Smooth muscle cell (in vitro differentiated cells): ENCODE results near the gene DGKD. TPM values are rescaled to one million over a fixed set of nuclear protein-coding genes. Genes with fewer than 3 reads are reported as not detected.

ENCODE experiments used
- DNase-seq: peaks from one replicate; lab custom pipeline; 2025; ENCODE audit not compliant: unreplicated experiment; lab: John Stamatoyannopoulos, UW
- H2AFZ ChIP-seq: fragments of 200-600 bp; sonication (generic); 2 replicates; pipeline ENCODE4 v1.6.0; 2016; ENCODE audit warnings: antibody characterized with exemption, low read depth, mild to moderate bottlenecking
- H3F3A ChIP-seq: fragments of 200-600 bp; sonication (generic); 2 replicates; pipeline ENCODE4 v1.6.0; 2017; ENCODE audit warnings: antibody characterized with exemption, low read depth
- H3K27ac ChIP-seq: fragments of 200-600 bp; sonication (generic); 2 replicates; pipeline ENCODE4 v1.5.1; 2016; ENCODE audit warnings: low read depth, mild to moderate bottlenecking
- H3K27me3 ChIP-seq: fragments of 200-600 bp; sonication (generic); 2 replicates; pipeline ENCODE4 v1.6.1; 2016; ENCODE audit warnings: low read depth, mild to moderate bottlenecking
- H3K36me3 ChIP-seq: fragments of 200-600 bp; sonication (generic); 2 replicates; pipeline ENCODE4 v1.5.1; 2016; ENCODE audit warnings: low read depth
- H3K4me1 ChIP-seq: fragments of 200-600 bp; sonication (generic); 2 replicates; pipeline ENCODE4 v1.5.1; 2016; ENCODE audit warnings: low read depth
- H3K4me2 ChIP-seq: fragments of 200-600 bp; sonication (generic); 2 replicates; pipeline ENCODE4 v1.6.0; 2016; ENCODE audit warnings: mild to moderate bottlenecking
- H3K4me3 ChIP-seq: fragments of 200-600 bp; sonication (generic); 2 replicates; pipeline ENCODE4 v1.5.1; 2016; ENCODE audit warnings: mild to moderate bottlenecking
- H3K79me2 ChIP-seq: fragments of 200-600 bp; sonication (generic); 2 replicates; pipeline ENCODE4 v1.6.0; 2016; ENCODE audit warnings: low read depth, mild to moderate bottlenecking
- H3K9ac ChIP-seq: fragments of 200-600 bp; sonication (generic); 2 replicates; pipeline ENCODE4 v1.6.0; 2016; ENCODE audit warnings: low read depth
- H3K9me3 ChIP-seq: fragments of 200-600 bp; sonication (generic); replicated peaks from 2 replicates; pipeline ENCODE4 v1.5.1; 2016; ENCODE audit warnings: low read depth
- H4K20me1 ChIP-seq: fragments of 200-600 bp; sonication (generic); 2 replicates; pipeline ENCODE4 v1.6.0; 2016; ENCODE audit warnings: low read depth
- CTCF ChIP-seq: fragments of 200-600 bp; sonication (generic); IDR thresholded peaks from 2 replicates; pipeline ENCODE4 v1.5.1; 2017; ENCODE audit warnings: borderline replicate concordance, mild to moderate bottlenecking, antibody characterized with exemption; ENCODE audit not compliant: insufficient read depth, poor library complexity, severe bottlenecking
- WGBS: methylation state at CpG from one replicate; pipeline ENCODE4 v1.1.7; 2016; ENCODE audit warnings: low lambda C conversion rate; 5-methylcytosine and 5-hydroxymethylcytosine counted together
- polyA plus RNA-seq: library from polyadenylated mRNA; unstranded; fragments of >200 nt; fragmentation: Nextera tagmentation; extraction: Ambion mirVana; gene quantifications from 2 replicates; pipeline ENCODE4 v1.2.1, GENCODE V29; 2016
- total RNA-seq: library from RNA; depleted of rRNA; stranded (reverse); fragments of >200 nt; gene quantifications from 2 replicates; pipeline ENCODE4 v1.2.3, GENCODE V29; 2014

The DGKD gene
- total and polyA plus RNA-seq, 2 experiments from 2014 or later, result 12.2 to 14.2 TPM

- H4K20me1 ChIP-seq, result peaks cover 30% of the 10 kb centered on the region
- WGBS, result 3% methylated on average over 41 of the region's 77 CpGs
- H3K79me2 ChIP-seq, result peaks cover 17% of the 10 kb centered on the region
- H3K4me3 ChIP-seq, result peak overlapping the region; percentile 65
- H2AFZ ChIP-seq, result no peak overlapping the region
- no peaks in the 10 kb centered on the region for H3K36me3 ChIP-seq
- H3K4me2 ChIP-seq, result peak overlapping the region; percentile 93
- TF ChIP-seq CTCF, result no peak
- no peak overlapping the region for H3K27ac ChIP-seq
- H3K9me3 ChIP-seq, result no peaks in the 10 kb centered on the region
- H3K4me1 ChIP-seq, result peaks cover 29% of the 10 kb centered on the region
- H3K27me3 ChIP-seq, result no peaks in the 10 kb centered on the region
- H3K9ac ChIP-seq, result no peak overlapping the region
- DNase-seq, result no peak
- H3F3A ChIP-seq, result peaks cover 23% of the 10 kb centered on the region
Observed at GRCh38 chr2:233354500-233354924, 218 bp downstream of the DGKD start.

- DNase-seq, result no peak
- H3K79me2 ChIP-seq, result peaks cover 17% of the 10 kb centered on the region
- no peak for TF ChIP-seq CTCF
Observed at GRCh38 chr2:233354971-233355574, 779 bp downstream of the DGKD start.

GRCh38 chr2:233355916-233356315 is 1.6 kb downstream of the DGKD start:
- H3K4me1 ChIP-seq, result peaks cover 27% of the 10 kb centered on the region
- H3K79me2 ChIP-seq, result peaks cover 17% of the 10 kb centered on the region
- no peak for DNase-seq
- H3F3A ChIP-seq, result peaks cover 29% of the 10 kb centered on the region
- H2AFZ ChIP-seq, result no peak overlapping the region
- H3K36me3 ChIP-seq, result no peaks in the 10 kb centered on the region
- peaks cover 31% of the 10 kb centered on the region for H4K20me1 ChIP-seq
- H3K4me3 ChIP-seq, result peak overlapping the region; percentile 65
- WGBS, result 86% methylated on average over 10 of the region's 10 CpGs
- no peaks in the 10 kb centered on the region for H3K27me3 ChIP-seq
- H3K4me2 ChIP-seq, result peak overlapping the region; percentile 93
- H3K9ac ChIP-seq, result no peak overlapping the region
- no peak overlapping the region for H3K27ac ChIP-seq
- no peak for TF ChIP-seq CTCF
- H3K9me3 ChIP-seq, result no peaks in the 10 kb centered on the region

More at GRCh38 chr2:233354971-233355574, 779 bp downstream of the DGKD start:
- H3K4me2 ChIP-seq, result peak overlapping the region; percentile 93
- H3K4me3 ChIP-seq, result peak overlapping the region; percentile 65
- H3K27me3 ChIP-seq, result no peaks in the 10 kb centered on the region
- no peak overlapping the region for H3K27ac ChIP-seq
- no peaks in the 10 kb centered on the region for H3K9me3 ChIP-seq
- H3K4me1 ChIP-seq, result peaks cover 29% of the 10 kb centered on the region
- 6% methylated on average over 46 of the region's 46 CpGs for WGBS
- H2AFZ ChIP-seq, result no peak overlapping the region
- peak overlapping the region; percentile 31 for H3K9ac ChIP-seq
- no peaks in the 10 kb centered on the region for H3K36me3 ChIP-seq
- peaks cover 23% of the 10 kb centered on the region for H3F3A ChIP-seq
- H4K20me1 ChIP-seq, result peaks cover 30% of the 10 kb centered on the region
